Peyer's patch (tissue), 4 donors: ENCODE results near the gene AMACR. TPM values are rescaled to one million over a fixed set of nuclear protein-coding genes. Genes with fewer than 3 reads are reported as not detected.

Experiments used
- DNase-seq, 3 donors: peaks; one replicate each; pipeline ENCODE4 v3.0.0-alpha.2; 2017 to 2019
- H3K27ac ChIP-seq, 4 donors: fragments of 200-600 bp; sonication (generic); one replicate each; pipeline ENCODE4 v1.5.1; 2016 to 2019
- H3K27me3 ChIP-seq, 2 donors: fragments of 200-600 bp; sonication (generic); one replicate each; pipeline ENCODE4 v1.5.1; 2019
- H3K36me3 ChIP-seq, 3 donors: fragments of 200-600 bp; sonication (generic); one replicate each; pipeline ENCODE4 v1.5.1; 2016 to 2019
- H3K4me1 ChIP-seq, 4 donors: fragments of 200-600 bp; sonication (generic); one replicate each; pipeline ENCODE4 v1.5.1; 2016 to 2019
- H3K4me3 ChIP-seq, 4 donors: fragments of 200-600 bp; sonication (generic); 1 replicate in 3 of 4; 2 replicates in 1 of 4; pipeline ENCODE4 v1.5.1; 2016 to 2019; ENCODE audit warnings: mild to moderate bottlenecking in 1 of 4
- H3K9me3 ChIP-seq, 4 donors: fragments of 200-600 bp; sonication (generic); one replicate each; pipeline ENCODE4 v1.5.1; 2016 to 2019; ENCODE audit warnings: mild to moderate bottlenecking in 1 of 4
- CTCF ChIP-seq, 6 experiments: fragments of 450-650 bp in 4 of 6; fragments of 200-600 bp in 2 of 6; sonication (generic) in 1 of 6; IDR thresholded peaks; one replicate each; pipeline ENCODE4 v1.5.1; 2017 to 2019; ENCODE audit warnings: antibody characterized with exemption in 6 of 6, mild to moderate bottlenecking in 3 of 6, moderate library complexity in 1 of 6
- POLR2A ChIP-seq, 2 donors: fragments of 450-650 bp; IDR thresholded peaks; one replicate each; pipeline ENCODE4 v1.5.1; 2017; ENCODE audit warnings: antibody characterized with exemption in 2 of 2, mild to moderate bottlenecking in 2 of 2, moderate library complexity in 2 of 2
- total RNA-seq, 4 donors: library from RNA; depleted of rRNA; stranded (reverse); fragments of >200 nt; gene quantifications; one replicate each; pipeline ENCODE4 v1.1.0, GENCODE V29; 2016

AMACR gene
- total RNA-seq, 4 donors from 2014 or later = 14.9 to 24.1 (median 20.3) TPM

- Histone ChIP-seq H3K36me3 (no peaks in the 10 kb centered on the region), H3K27me3 (no peaks in the 10 kb centered on the region), H3K4me3 (no peak overlapping the region), H3K4me1 (peaks cover 0 to 6% (median 0%) of the 10 kb centered on the region in 4 donors), H3K9me3 (no peaks in the 10 kb centered on the region), H3K27ac (no peak overlapping the region)
- no peak for DNase-seq
- TF ChIP-seq POLR2A (IDR thresholded peaks at IDR 0.05) = no peak
- TF ChIP-seq CTCF (IDR thresholded peaks at IDR 0.05) = no peak
Measured at GRCh38 chr5:33980030-33980429, 27.8 kb downstream of the AMACR start.

- no peak for TF ChIP-seq CTCF (IDR thresholded peaks at IDR 0.05)
- no peak for TF ChIP-seq POLR2A (IDR thresholded peaks at IDR 0.05)
Measured at GRCh38 chr5:33978306-33978705, 29.5 kb downstream of the AMACR start.

GRCh38 chr5:33976307-33976706, 31.5 kb downstream of the AMACR start:
- no peaks in the 10 kb centered on the region for H3K27me3 ChIP-seq

More at GRCh38 chr5:33978306-33978705, 29.5 kb downstream of the AMACR start:
- no peak overlapping the region for H3K4me3 ChIP-seq
- H3K9me3 ChIP-seq = no peaks in the 10 kb centered on the region
- no peak overlapping the region for H3K27ac ChIP-seq
- no peaks in the 10 kb centered on the region for H3K36me3 ChIP-seq
- no peaks in the 10 kb centered on the region for H3K27me3 ChIP-seq
- peaks cover 0 to 6% (median 0%) of the 10 kb centered on the region in 4 donors for H3K4me1 ChIP-seq
- no peak for DNase-seq

GRCh38 chr5:33975852-33976251, 32.0 kb downstream of the AMACR start:
- Histone ChIP-seq H3K27ac (no peak overlapping the region), H3K4me3 (no peak overlapping the region), H3K36me3 (no peaks in the 10 kb centered on the region), H3K4me1 (peaks cover 0 to 6% (median 0%) of the 10 kb centered on the region in 4 donors), H3K27me3 (no peaks in the 10 kb centered on the region), H3K9me3 (no peaks in the 10 kb centered on the region)
- TF ChIP-seq CTCF (IDR thresholded peaks at IDR 0.05) (no peak), POLR2A (IDR thresholded peaks at IDR 0.05) (no peak)
- no peak for DNase-seq

More at GRCh38 chr5:33976307-33976706, 31.5 kb downstream of the AMACR start:
- DNase-seq = no peak
- no peak overlapping the region for H3K27ac ChIP-seq
- no peaks in the 10 kb centered on the region for H3K9me3 ChIP-seq
- H3K4me1 ChIP-seq = peaks cover 0 to 6% (median 0%) of the 10 kb centered on the region in 4 donors
- TF ChIP-seq CTCF (IDR thresholded peaks at IDR 0.05) (no peak), POLR2A (IDR thresholded peaks at IDR 0.05) (no peak)
- no peak overlapping the region for H3K4me3 ChIP-seq
- no peaks in the 10 kb centered on the region for H3K36me3 ChIP-seq

- Histone ChIP-seq H3K4me1 (peaks cover 0 to 6% (median 0%) of the 10 kb centered on the region in 4 donors), H3K9me3 (no peaks in the 10 kb centered on the region), H3K27me3 (no peaks in the 10 kb centered on the region), H3K36me3 (no peaks in the 10 kb centered on the region), H3K4me3 (no peak overlapping the region), H3K27ac (no peak overlapping the region)
- DNase-seq = no peak
- TF ChIP-seq CTCF (IDR thresholded peaks at IDR 0.05) = no peak
Measured at GRCh38 chr5:33973271-33973670, 34.6 kb downstream of the AMACR start.
